DND-41 (cell line): ENCODE results near the gene CDC37.

Experiments used
- ATAC-seq: fragments of 200-7000 bp; cut with Tn5 transposase; 3 replicates; pipeline ENCODE4 v1.9.1; 2021; ENCODE audit warnings: low read depth; ENCODE audit not compliant: insufficient read depth
- DNase-seq: peaks from one replicate; pipeline ENCODE4 v3.0.0-alpha.2; 2020
- H2AFZ ChIP-seq: 2 replicates; pipeline ENCODE4 v1.6.0; 2012; ENCODE audit warnings: low read depth, low read length
- H3K27ac ChIP-seq: 2 replicates; pipeline ENCODE4 v1.5.1; 2012; ENCODE audit warnings: low read length, inconsistent platforms
- H3K27me3 ChIP-seq: fragments of 200-600 bp; sonication (generic); 2 replicates; pipeline ENCODE4 v1.6.0; 2012; ENCODE audit warnings: low read length, mild to moderate bottlenecking, inconsistent platforms; ENCODE audit not compliant: insufficient read depth, poor library complexity
- H3K36me3 ChIP-seq: 2 replicates; pipeline ENCODE4 v1.5.1; 2012; ENCODE audit warnings: low read length, inconsistent platforms; ENCODE audit not compliant: insufficient read depth
- H3K4me1 ChIP-seq: 2 replicates; pipeline ENCODE4 v1.5.1; 2012; ENCODE audit warnings: mild to moderate bottlenecking, low read length; ENCODE audit not compliant: insufficient read depth
- H3K4me2 ChIP-seq: 2 replicates; pipeline ENCODE4 v1.6.0; 2012; ENCODE audit warnings: mild to moderate bottlenecking, moderate library complexity, low read length, inconsistent platforms; ENCODE audit not compliant: insufficient read depth
- H3K4me3 ChIP-seq, 2 experiments: fragments of 200-600 bp in 1 of 2; shearing (Covaris generic) in 1 of 2; 2 replicates each; pipeline ENCODE4 v1.5.1; 2012 to 2016; ENCODE audit warnings: inconsistent platforms in 2 of 2, low read length in 2 of 2, mild to moderate bottlenecking in 2 of 2, low read depth in 1 of 2, moderate library complexity in 1 of 2
- H3K79me2 ChIP-seq: 2 replicates; pipeline ENCODE4 v1.6.0; 2012; ENCODE audit warnings: low read length, inconsistent platforms; ENCODE audit not compliant: insufficient read depth
- H3K9ac ChIP-seq: 2 replicates; pipeline ENCODE4 v1.6.0; 2012; ENCODE audit warnings: low read depth, mild to moderate bottlenecking, inconsistent platforms, low read length, moderate library complexity
- H3K9me3 ChIP-seq: 2 replicates; pipeline ENCODE4 v1.5.1; 2012; ENCODE audit warnings: low read length, moderate library complexity, mild to moderate bottlenecking, inconsistent platforms; ENCODE audit not compliant: insufficient read depth, severe bottlenecking
- H4K20me1 ChIP-seq: 2 replicates; pipeline ENCODE4 v1.6.0; 2012; ENCODE audit warnings: low read length; ENCODE audit not compliant: insufficient read depth
- CTCF ChIP-seq: IDR thresholded peaks from 2 replicates; pipeline ENCODE4 v1.5.1; 2012; ENCODE audit warnings: borderline replicate concordance, low read length, moderate library complexity, mild to moderate bottlenecking; ENCODE audit not compliant: poor library complexity, severe bottlenecking; ENCODE audit errors: extremely low read depth
- EZH2 ChIP-seq: IDR thresholded peaks from 3 replicates; pipeline ENCODE4 v1.6.1; 2012; ENCODE audit warnings: borderline replicate concordance, low read depth, mild to moderate bottlenecking, moderate library complexity, low read length, inconsistent platforms; ENCODE audit not compliant: severe bottlenecking

Gene CDC37

GRCh38 chr19:10363789-10364281 lies 39.5 kb downstream of the CDC37 start:
- Histone ChIP-seq H4K20me1 (peaks cover 11% of the 10 kb centered on the region), H3K27ac (no peak overlapping the region), H3K27me3 (no peaks in the 10 kb centered on the region), H3K4me2 (no peak overlapping the region), H3K79me2 (no peaks in the 10 kb centered on the region), H3K4me1 (no peaks in the 10 kb centered on the region), H2AFZ (no peak overlapping the region), H3K9me3 (no peaks in the 10 kb centered on the region), H3K36me3 (peaks cover 84% of the 10 kb centered on the region), H3K9ac (no peak overlapping the region), H3K4me3 (no peak overlapping the region)
- TF ChIP-seq EZH2 = no peak
- no peak for DNase-seq
- no peak for ATAC-seq

GRCh38 chr19:10362259-10362658 lies 41.1 kb downstream of the CDC37 start:
- peaks cover 81% of the 10 kb centered on the region for H3K36me3 ChIP-seq
- ATAC-seq (no peak), DNase-seq (no peak)
- no peak overlapping the region for H3K4me2 ChIP-seq
- H3K27ac ChIP-seq = no peak overlapping the region
- no peaks in the 10 kb centered on the region for H3K79me2 ChIP-seq
- no peak overlapping the region for H2AFZ ChIP-seq
- H3K27me3 ChIP-seq = no peaks in the 10 kb centered on the region
- TF ChIP-seq CTCF (no peak), EZH2 (no peak)
- no peak overlapping the region for H3K4me3 ChIP-seq
- H3K9ac ChIP-seq = no peak overlapping the region
- H4K20me1 ChIP-seq = peaks cover 11% of the 10 kb centered on the region
- no peaks in the 10 kb centered on the region for H3K4me1 ChIP-seq
- H3K9me3 ChIP-seq = no peaks in the 10 kb centered on the region

- ATAC-seq = no peak
- Histone ChIP-seq H3K4me3 (no peak overlapping the region), H2AFZ (no peak overlapping the region), H4K20me1 (peaks cover 11% of the 10 kb centered on the region), H3K4me2 (no peak overlapping the region), H3K9me3 (no peaks in the 10 kb centered on the region), H3K27ac (no peak overlapping the region), H3K4me1 (no peaks in the 10 kb centered on the region), H3K36me3 (peaks cover 81% of the 10 kb centered on the region), H3K27me3 (no peaks in the 10 kb centered on the region), H3K9ac (no peak overlapping the region), H3K79me2 (no peaks in the 10 kb centered on the region)
- no peak for DNase-seq
- TF ChIP-seq CTCF = no peak
- no peak for TF ChIP-seq EZH2
Measured at GRCh38 chr19:10361569-10362011, 41.8 kb downstream of the CDC37 start.

GRCh38 chr19:10356431-10356830 lies 46.9 kb downstream of the CDC37 start:
- Histone ChIP-seq H3K9ac (no peak overlapping the region), H3K27ac (no peak overlapping the region), H3K36me3 (peaks cover 68% of the 10 kb centered on the region), H3K79me2 (no peaks in the 10 kb centered on the region), H3K4me2 (no peak overlapping the region), H3K27me3 (no peaks in the 10 kb centered on the region), H3K9me3 (no peaks in the 10 kb centered on the region), H4K20me1 (no peaks in the 10 kb centered on the region; the same call in 1 of the 2 replicates), H2AFZ (no peak overlapping the region), H3K4me3 (no peak overlapping the region), H3K4me1 (no peaks in the 10 kb centered on the region)
- ATAC-seq = no peak
- no peak for DNase-seq
- TF ChIP-seq EZH2 (no peak), CTCF (no peak)
